MCF 10A (cell line): Measurements from ENCODE around the gene TFF3. TPM values are rescaled to one million over a fixed set of nuclear protein-coding genes. Genes with fewer than 3 reads are reported as not detected.

Experiments
- BruUV-seq: library from RNA; stranded (reverse); fragments of 400-500 nt; replicated peaks from 2 replicates; lab custom pipeline; 2021; lab: Mats Ljungman, UMichigan
- CTCF ChIA-PET: fragments of 300-600 bp; sonication (Branson Sonifier 250); formaldehyde crosslinking; extraction: SDS; loops from one replicate; lab custom pipeline; 2021; ENCODE audit warnings: antibody characterized with exemption, inconsistent platforms; lab: Yijun Ruan, JAX
- POLR2A ChIA-PET: fragments of 300-600, 350-650 bp; sonication (Branson Sonifier 250); formaldehyde crosslinking; extraction: SDS; loops from one replicate; lab custom pipeline; 2020; ENCODE audit warnings: antibody characterized with exemption, inconsistent platforms; lab: Yijun Ruan, JAX
- DNase-seq: peaks from one replicate; pipeline ENCODE4 v3.0.0-alpha.2; 2018; ENCODE audit not compliant: unreplicated experiment
- H3K27ac Mint-ChIP-seq: one replicate; pipeline ENCODE4 v1.8.0; 2022; ENCODE audit warnings: mild to moderate bottlenecking, low read depth, mixed read lengths; ENCODE audit not compliant: unreplicated experiment
- H3K27me3 Mint-ChIP-seq: one replicate; pipeline ENCODE4 v1.8.0; 2022; ENCODE audit warnings: mixed read lengths; ENCODE audit not compliant: insufficient read depth, unreplicated experiment
- H3K36me3 Mint-ChIP-seq: one replicate; pipeline ENCODE4 v1.8.0; 2022; ENCODE audit warnings: mild to moderate bottlenecking, moderate library complexity, mixed read lengths; ENCODE audit not compliant: insufficient read depth, unreplicated experiment
- H3K4me1 Mint-ChIP-seq: one replicate; pipeline ENCODE4 v1.8.0; 2022; ENCODE audit warnings: mixed read lengths; ENCODE audit not compliant: insufficient read depth, unreplicated experiment
- H3K4me3 Mint-ChIP-seq: one replicate; pipeline ENCODE4 v1.8.0; 2022; ENCODE audit warnings: mild to moderate bottlenecking, moderate library complexity, mixed read lengths; ENCODE audit not compliant: unreplicated experiment
- H3K9me3 Mint-ChIP-seq: one replicate; pipeline ENCODE4 v1.8.0; 2022; ENCODE audit warnings: mixed read lengths; ENCODE audit not compliant: unreplicated experiment
- intact Hi-C: fragments of 100-400 bp; cut with micrococcal nuclease; formaldehyde crosslinking; loops from 2 replicates; pipeline ENCODE4 v1.14.1; 2022
- total RNA-seq: library from RNA; stranded (reverse); gene quantifications from 2 replicates; pipeline ENCODE4 v1.2.3, GENCODE V29; 2022
- TF ChIP-seq, protein P1 (sequence below): fragments of 200-600 bp; IDR thresholded peaks from one replicate; pipeline ENCODE4 v1.8.0; 2022; ENCODE audit warnings: antibody characterized with exemption, mild to moderate bottlenecking; ENCODE audit not compliant: unreplicated experiment

The TFF3 gene
- total RNA-seq, 1 experiment from 2014 or later = not detected

DNA sequence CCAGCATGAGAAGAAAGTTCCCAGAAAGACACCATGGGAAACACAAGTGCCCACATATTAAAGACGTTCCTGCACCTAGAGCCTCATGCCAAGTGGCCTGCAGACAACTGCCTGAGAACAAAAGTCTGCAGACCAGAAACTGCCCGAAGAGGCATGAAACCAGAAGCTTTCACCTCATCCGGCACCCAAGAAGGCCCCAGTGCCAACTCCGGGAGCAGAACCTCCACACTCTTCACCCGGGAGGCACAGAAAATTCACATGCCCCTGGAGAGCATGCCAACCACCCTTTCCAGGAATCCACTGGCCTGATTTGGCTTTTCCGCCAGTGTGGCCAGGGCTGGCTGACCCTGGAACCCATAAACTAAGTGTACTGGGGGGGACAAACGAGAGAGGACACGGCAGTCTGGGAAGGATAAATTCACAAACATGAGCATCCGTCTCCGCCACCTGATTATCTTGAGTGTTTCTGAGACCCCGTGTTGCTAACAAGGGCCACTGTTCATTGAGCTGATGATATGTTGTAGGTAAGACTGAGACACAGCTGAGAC lies 28.8 kb upstream of the TFF3 start:
- no TSS peak for BruUV-seq
- POLR2A ChIA-PET = interaction anchor here (0.6 kb wide), 1 partner anchor 1017 kb away, joined by 3 read pairs; no protein-coding TSS in a partner anchor
- no peaks in the 10 kb centered on the region for H3K27me3 Mint-ChIP-seq
- TF ChIP-seq, protein P1, sequence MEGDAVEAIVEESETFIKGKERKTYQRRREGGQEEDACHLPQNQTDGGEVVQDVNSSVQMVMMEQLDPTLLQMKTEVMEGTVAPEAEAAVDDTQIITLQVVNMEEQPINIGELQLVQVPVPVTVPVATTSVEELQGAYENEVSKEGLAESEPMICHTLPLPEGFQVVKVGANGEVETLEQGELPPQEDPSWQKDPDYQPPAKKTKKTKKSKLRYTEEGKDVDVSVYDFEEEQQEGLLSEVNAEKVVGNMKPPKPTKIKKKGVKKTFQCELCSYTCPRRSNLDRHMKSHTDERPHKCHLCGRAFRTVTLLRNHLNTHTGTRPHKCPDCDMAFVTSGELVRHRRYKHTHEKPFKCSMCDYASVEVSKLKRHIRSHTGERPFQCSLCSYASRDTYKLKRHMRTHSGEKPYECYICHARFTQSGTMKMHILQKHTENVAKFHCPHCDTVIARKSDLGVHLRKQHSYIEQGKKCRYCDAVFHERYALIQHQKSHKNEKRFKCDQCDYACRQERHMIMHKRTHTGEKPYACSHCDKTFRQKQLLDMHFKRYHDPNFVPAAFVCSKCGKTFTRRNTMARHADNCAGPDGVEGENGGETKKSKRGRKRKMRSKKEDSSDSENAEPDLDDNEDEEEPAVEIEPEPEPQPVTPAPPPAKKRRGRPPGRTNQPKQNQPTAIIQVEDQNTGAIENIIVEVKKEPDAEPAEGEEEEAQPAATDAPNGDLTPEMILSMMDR = no peak
- no peak overlapping the region for H3K4me3 Mint-ChIP-seq
- H3K4me1 Mint-ChIP-seq = no peaks in the 10 kb centered on the region
- CTCF ChIA-PET = interaction anchor here (0.9 kb wide), 1 partner anchor 36 kb away, joined by 4 read pairs; no protein-coding TSS in a partner anchor
- DNase-seq = no peak
- no peak overlapping the region for H3K27ac Mint-ChIP-seq
- no peaks in the 10 kb centered on the region for H3K9me3 Mint-ChIP-seq
- H3K36me3 Mint-ChIP-seq = no peaks in the 10 kb centered on the region
- intact Hi-C loops = no loop called here

DNA sequence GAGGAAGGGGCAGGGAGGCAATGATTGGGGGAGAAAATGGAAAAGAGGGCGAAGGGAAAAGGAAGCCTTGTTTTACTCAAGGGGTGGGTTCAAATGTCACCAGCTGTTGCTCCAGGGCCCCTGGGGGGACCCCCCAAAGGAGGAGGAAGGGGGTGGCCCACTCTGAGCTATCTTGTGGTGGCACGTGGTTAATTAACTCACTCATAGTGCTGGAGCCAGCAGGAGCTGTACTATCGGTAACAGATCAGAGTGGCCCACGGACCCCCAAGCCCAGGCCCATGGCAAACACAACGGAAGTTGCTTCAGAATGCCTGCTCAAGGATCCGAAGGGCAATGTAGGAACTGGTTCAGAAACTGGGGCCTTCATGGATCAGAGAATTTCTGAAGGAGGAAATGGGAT lies 28.3 kb upstream of the TFF3 start:
- Mint-ChIP-seq H3K9me3 (no peaks in the 10 kb centered on the region), H3K27ac (no peak overlapping the region), H3K4me1 (no peaks in the 10 kb centered on the region), H3K36me3 (no peaks in the 10 kb centered on the region), H3K27me3 (no peaks in the 10 kb centered on the region), H3K4me3 (no peak overlapping the region)
- DNase-seq = no peak
- BruUV-seq = no TSS peak
- CTCF ChIA-PET = interaction anchor here (0.9 kb wide), 1 partner anchor 35 kb away, joined by 4 read pairs; no protein-coding TSS in a partner anchor
- TF ChIP-seq, protein P1 = no peak
- POLR2A ChIA-PET = interaction anchor here (1.1 kb wide), 1 partner anchor 112 kb away, joined by 4 read pairs; no protein-coding TSS in a partner anchor
- intact Hi-C loops = no loop called here

DNA sequence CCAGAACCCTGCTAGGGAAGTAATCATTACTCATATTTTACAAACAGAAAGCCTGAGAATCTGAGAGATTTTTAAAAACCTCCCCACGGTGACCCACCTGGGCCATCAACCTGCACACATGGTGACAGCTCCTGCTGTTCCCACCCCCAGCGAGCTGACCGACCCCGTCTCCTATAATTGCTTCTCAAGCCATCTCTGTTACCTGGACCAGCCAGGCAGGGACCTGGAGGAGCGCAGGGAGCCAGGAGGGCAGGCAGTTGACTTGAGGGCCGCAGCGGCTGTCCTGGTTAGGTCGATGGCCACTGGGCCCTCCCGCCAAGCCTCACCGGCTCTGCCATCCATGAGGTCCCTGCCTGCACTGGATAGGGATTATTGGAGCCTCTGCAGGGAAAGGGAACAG lies 27.9 kb upstream of the TFF3 start:
- CTCF ChIA-PET = interaction anchor here (0.9 kb wide), 1 partner anchor 35 kb away, joined by 4 read pairs; no protein-coding TSS in a partner anchor
- POLR2A ChIA-PET = interaction anchor here (0.6 to 1.1 kb wide), 2 partner anchors 113 to 516 kb away, joined by 3 to 4 read pairs; no protein-coding TSS in a partner anchor
- Mint-ChIP-seq H3K27ac (no peak overlapping the region), H3K4me3 (no peak overlapping the region), H3K9me3 (no peaks in the 10 kb centered on the region), H3K36me3 (no peaks in the 10 kb centered on the region), H3K27me3 (no peaks in the 10 kb centered on the region), H3K4me1 (no peaks in the 10 kb centered on the region)
- intact Hi-C loops = no loop called here
- TF ChIP-seq, protein P1 = no peak
- BruUV-seq = no TSS peak
- DNase-seq = no peak

DNA sequence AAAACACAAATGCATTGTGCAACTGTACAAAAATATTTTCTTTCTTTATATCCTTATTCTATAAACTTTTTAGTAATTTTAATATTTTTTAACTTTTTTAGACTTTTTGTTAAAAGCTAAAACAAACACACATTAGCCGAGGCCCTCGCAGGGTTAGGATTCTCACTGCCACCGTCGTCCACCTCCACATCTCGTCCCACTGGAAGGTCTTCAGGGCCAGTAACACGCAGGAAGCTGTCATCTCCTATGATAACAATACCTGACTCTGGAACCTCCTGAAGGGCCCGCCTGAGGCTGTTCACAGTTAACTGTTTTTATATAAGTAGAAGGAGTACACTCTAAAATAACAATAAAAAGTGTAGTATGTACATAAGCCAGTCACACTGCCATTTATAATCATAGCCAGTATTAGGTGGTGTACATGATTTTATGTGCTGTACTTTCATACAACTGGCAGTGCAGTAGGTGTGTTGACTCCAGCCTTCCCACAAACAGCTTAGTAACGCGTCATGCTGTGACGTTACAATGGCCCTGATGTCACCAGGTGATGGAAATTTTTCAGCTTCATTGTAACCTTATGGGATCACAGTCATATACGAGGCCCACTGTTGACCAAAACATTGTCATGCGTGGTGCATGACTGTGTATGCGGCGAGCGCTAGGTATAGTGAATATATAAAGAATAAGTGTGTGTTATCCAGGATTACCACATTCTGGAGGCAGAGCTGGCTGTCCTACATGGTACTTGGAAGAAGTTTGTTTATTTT lies 26.8 kb upstream of the TFF3 start:
- TF ChIP-seq, protein P1 = no peak
- H3K27me3 Mint-ChIP-seq = no peaks in the 10 kb centered on the region
- no peaks in the 10 kb centered on the region for H3K4me1 Mint-ChIP-seq
- POLR2A ChIA-PET = interaction anchor here (1.1 kb wide), 1 partner anchor 114 kb away, joined by 4 read pairs; no protein-coding TSS in a partner anchor
- no peaks in the 10 kb centered on the region for H3K9me3 Mint-ChIP-seq
- intact Hi-C loops = no loop called here
- no peak overlapping the region for H3K4me3 Mint-ChIP-seq
- no peak overlapping the region for H3K27ac Mint-ChIP-seq
- CTCF ChIA-PET = no interaction called here
- DNase-seq = no peak
- H3K36me3 Mint-ChIP-seq = no peaks in the 10 kb centered on the region
- BruUV-seq = no TSS peak
